Natural killer cell (primary cell): ENCODE data around the gene DDAH1. TPM values are rescaled to one million over a fixed set of nuclear protein-coding genes. Genes with fewer than 3 reads are reported as not detected.

Source experiments
- ATAC-seq, 3 donors: fragments of 150-1000 bp in 2 of 3; fragments of 200-7000 bp in 1 of 3; cut with Tn5 transposase; 1 replicate in 1 of 3; 2 replicates in 2 of 3; pipeline ENCODE4 v1.10.0; 2021; ENCODE audit warnings: mild to moderate bottlenecking in 2 of 3, moderate library complexity in 2 of 3
- DNase-seq, 2 donors: peaks; one replicate each; pipeline versions ENCODE4 v3.0.0 to v3.0.0-alpha.2; 2013 to 2021; ENCODE audit warnings: mixed read lengths in 1 of 2
- H3K27ac ChIP-seq: one replicate; pipeline ENCODE4 v1.5.1; 2013; ENCODE audit warnings: mild to moderate bottlenecking, low read length
- H3K27me3 ChIP-seq: one replicate; pipeline ENCODE4 v1.6.1; 2013; ENCODE audit warnings: low read length; ENCODE audit not compliant: control insufficient read depth, insufficient read depth
- H3K36me3 ChIP-seq: one replicate; pipeline ENCODE4 v1.6.1; 2013; ENCODE audit warnings: low read length; ENCODE audit not compliant: control insufficient read depth, insufficient read depth
- H3K4me1 ChIP-seq: one replicate; pipeline ENCODE4 v1.6.1; 2013; ENCODE audit warnings: low read length; ENCODE audit not compliant: control insufficient read depth, insufficient read depth
- H3K4me3 ChIP-seq: one replicate; pipeline ENCODE4 v1.5.1; 2013; ENCODE audit warnings: low read length
- H3K9me3 ChIP-seq: one replicate; pipeline ENCODE4 v1.6.1; 2013; ENCODE audit warnings: low read length; ENCODE audit not compliant: control insufficient read depth, insufficient read depth
- H3K27ac Mint-ChIP-seq, 2 donors: one replicate each; pipeline ENCODE4 v1.8.0; 2022; ENCODE audit warnings: mild to moderate bottlenecking in 2 of 2, mixed read lengths in 2 of 2, moderate library complexity in 1 of 2
- H3K27me3 Mint-ChIP-seq, 2 donors: one replicate each; pipeline ENCODE4 v1.8.0; 2022; ENCODE audit warnings: low read depth in 2 of 2, mixed read lengths in 2 of 2
- H3K36me3 Mint-ChIP-seq: one replicate; pipeline ENCODE4 v1.8.0; 2022; ENCODE audit warnings: mixed read lengths
- H3K4me1 Mint-ChIP-seq, 2 donors: one replicate each; pipeline ENCODE4 v1.8.0; 2022; ENCODE audit warnings: mixed read lengths in 2 of 2
- H3K4me3 Mint-ChIP-seq: one replicate; pipeline ENCODE4 v1.8.0; 2022; ENCODE audit warnings: mild to moderate bottlenecking, moderate library complexity, mixed read lengths
- H3K9me3 Mint-ChIP-seq, 2 donors: one replicate each; pipeline ENCODE4 v1.8.0; 2022; ENCODE audit warnings: mixed read lengths in 2 of 2
- CTCF ChIP-seq: fragments of 200-600 bp; IDR thresholded peaks from one replicate; pipeline ENCODE4 v1.8.0; 2022; ENCODE audit warnings: antibody characterized with exemption
- WGBS: methylation state at CpG from one replicate; pipeline ENCODE4 v1.1.7; 2013; ENCODE audit warnings: missing lambda C conversion rate; ENCODE audit not compliant: insufficient coverage; 5-methylcytosine and 5-hydroxymethylcytosine counted together
- intact Hi-C: fragments of 100-400 bp; cut with micrococcal nuclease; formaldehyde crosslinking; loops from one replicate; pipeline ENCODE4 v1.14.2; 2022
- total RNA-seq, 4 donors: library from RNA; stranded (reverse); fragments of 120-200 nt in 1 of 4; gene quantifications; one replicate each; pipeline versions ENCODE4 v1.2.3 to v1.2.4, GENCODE V29; 2013 to 2022

The DDAH1 gene
- total RNA-seq, 3 donors from 2014 or later (not counting 1 experiment from before 2014, with no cell fraction given), result 0.07 to 0.20 TPM; not detected in 1

- peaks cover 26 to 27% of the 10 kb centered on the region in 2 donors for H3K27me3 Mint-ChIP-seq
- H3K36me3 Mint-ChIP-seq, result no peaks in the 10 kb centered on the region
- TF ChIP-seq CTCF, result no peak
- H3K27me3 ChIP-seq, result peaks cover 11% of the 10 kb centered on the region
- H3K36me3 ChIP-seq, result no peaks in the 10 kb centered on the region
- H3K27ac ChIP-seq, result no peak overlapping the region
- no peak for DNase-seq
- intact Hi-C loops, result no loop called here
- no peaks in the 10 kb centered on the region for H3K4me1 Mint-ChIP-seq
- no peak overlapping the region for H3K4me3 ChIP-seq
- H3K9me3 Mint-ChIP-seq, result no peaks in the 10 kb centered on the region
- peaks cover 8% of the 10 kb centered on the region for H3K4me1 ChIP-seq
- H3K27ac Mint-ChIP-seq, result no peak overlapping the region
- H3K4me3 Mint-ChIP-seq, result no peak overlapping the region
- ATAC-seq, result no peak
- 65% methylated on average over 3 of the region's 5 CpGs for WGBS
- no peaks in the 10 kb centered on the region for H3K9me3 ChIP-seq
Observed at GRCh38 chr1:85461216-85461918, 3.6 kb downstream of the DDAH1 start.

GRCh38 chr1:85460555-85461088 lies 4.3 kb downstream of the DDAH1 start:
- no peak overlapping the region for H3K27ac ChIP-seq
- 97% methylated on average over 2 of the region's 2 CpGs for WGBS
- no peaks in the 10 kb centered on the region for H3K36me3 Mint-ChIP-seq

GRCh38 chr1:85459290-85459689 lies 5.7 kb downstream of the DDAH1 start:
- H3K4me1 Mint-ChIP-seq, result no peaks in the 10 kb centered on the region
- intact Hi-C loops, result no loop called here
- H3K9me3 Mint-ChIP-seq, result no peaks in the 10 kb centered on the region
- no peak overlapping the region for H3K27ac Mint-ChIP-seq
- no peak overlapping the region for H3K27ac ChIP-seq
- no peaks in the 10 kb centered on the region for H3K36me3 Mint-ChIP-seq
- no peak for ATAC-seq
- no peak for TF ChIP-seq CTCF
- no peak overlapping the region for H3K4me3 Mint-ChIP-seq
- 53% methylated on average over 2 of the region's 2 CpGs for WGBS
- peaks cover 26 to 30% of the 10 kb centered on the region in 2 donors for H3K27me3 Mint-ChIP-seq
- H3K4me1 ChIP-seq, result peaks cover 4% of the 10 kb centered on the region
- no peak overlapping the region for H3K4me3 ChIP-seq
- no peaks in the 10 kb centered on the region for H3K9me3 ChIP-seq
- peaks cover 7% of the 10 kb centered on the region for H3K27me3 ChIP-seq
- no peaks in the 10 kb centered on the region for H3K36me3 ChIP-seq
- no peak for DNase-seq

More at GRCh38 chr1:85460555-85461088, 4.3 kb downstream of the DDAH1 start:
- H3K27me3 ChIP-seq, result peaks cover 8% of the 10 kb centered on the region
- H3K27me3 Mint-ChIP-seq, result peaks cover 26 to 30% of the 10 kb centered on the region in 2 donors
- DNase-seq, result no peak
- peaks cover 8% of the 10 kb centered on the region for H3K4me1 ChIP-seq
- no peaks in the 10 kb centered on the region for H3K9me3 ChIP-seq
- H3K4me1 Mint-ChIP-seq, result no peaks in the 10 kb centered on the region
- H3K4me3 ChIP-seq, result no peak overlapping the region
- H3K9me3 Mint-ChIP-seq, result no peaks in the 10 kb centered on the region
- no peak overlapping the region for H3K4me3 Mint-ChIP-seq
- no peak overlapping the region for H3K27ac Mint-ChIP-seq
- no peaks in the 10 kb centered on the region for H3K36me3 ChIP-seq
- no peak for TF ChIP-seq CTCF
- intact Hi-C loops, result no loop called here
- no peak for ATAC-seq

GRCh38 chr1:85454214-85454613 lies 10.7 kb downstream of the DDAH1 start:
- Mint-ChIP-seq H3K36me3 (no peaks in the 10 kb centered on the region), H3K4me1 (no peaks in the 10 kb centered on the region), H3K9me3 (no peaks in the 10 kb centered on the region), H3K4me3 (no peak overlapping the region), H3K27me3 (peaks cover 6 to 7% of the 10 kb centered on the region in 2 donors), H3K27ac (no peak overlapping the region)
- no peak overlapping the region for H3K27ac ChIP-seq
- no peaks in the 10 kb centered on the region for H3K36me3 ChIP-seq
- no peak for TF ChIP-seq CTCF
- no peaks in the 10 kb centered on the region for H3K4me1 ChIP-seq
- no peaks in the 10 kb centered on the region for H3K9me3 ChIP-seq
- H3K4me3 ChIP-seq, result no peak overlapping the region
- DNase-seq (no peak), ATAC-seq (no peak)
- intact Hi-C loops, result no loop called here
- no peaks in the 10 kb centered on the region for H3K27me3 ChIP-seq
- 89% methylated on average over 2 of the region's 4 CpGs for WGBS
